Cardiac atrium fibroblast (primary cell): ENCODE data around the gene KCNMB4. TPM values are rescaled to one million over a fixed set of nuclear protein-coding genes. Genes with fewer than 3 reads are reported as not detected.

Source experiments
- total RNA-seq: library from RNA; depleted of rRNA; stranded (reverse); fragments of >200 nt; gene quantifications from 2 replicates; pipeline ENCODE4 v1.2.3, GENCODE V29; 2015

KCNMB4 gene, protein sequence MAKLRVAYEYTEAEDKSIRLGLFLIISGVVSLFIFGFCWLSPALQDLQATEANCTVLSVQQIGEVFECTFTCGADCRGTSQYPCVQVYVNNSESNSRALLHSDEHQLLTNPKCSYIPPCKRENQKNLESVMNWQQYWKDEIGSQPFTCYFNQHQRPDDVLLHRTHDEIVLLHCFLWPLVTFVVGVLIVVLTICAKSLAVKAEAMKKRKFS
- 9.2 and 12.1 TPM in 2 replicates for total RNA-seq

DNA sequence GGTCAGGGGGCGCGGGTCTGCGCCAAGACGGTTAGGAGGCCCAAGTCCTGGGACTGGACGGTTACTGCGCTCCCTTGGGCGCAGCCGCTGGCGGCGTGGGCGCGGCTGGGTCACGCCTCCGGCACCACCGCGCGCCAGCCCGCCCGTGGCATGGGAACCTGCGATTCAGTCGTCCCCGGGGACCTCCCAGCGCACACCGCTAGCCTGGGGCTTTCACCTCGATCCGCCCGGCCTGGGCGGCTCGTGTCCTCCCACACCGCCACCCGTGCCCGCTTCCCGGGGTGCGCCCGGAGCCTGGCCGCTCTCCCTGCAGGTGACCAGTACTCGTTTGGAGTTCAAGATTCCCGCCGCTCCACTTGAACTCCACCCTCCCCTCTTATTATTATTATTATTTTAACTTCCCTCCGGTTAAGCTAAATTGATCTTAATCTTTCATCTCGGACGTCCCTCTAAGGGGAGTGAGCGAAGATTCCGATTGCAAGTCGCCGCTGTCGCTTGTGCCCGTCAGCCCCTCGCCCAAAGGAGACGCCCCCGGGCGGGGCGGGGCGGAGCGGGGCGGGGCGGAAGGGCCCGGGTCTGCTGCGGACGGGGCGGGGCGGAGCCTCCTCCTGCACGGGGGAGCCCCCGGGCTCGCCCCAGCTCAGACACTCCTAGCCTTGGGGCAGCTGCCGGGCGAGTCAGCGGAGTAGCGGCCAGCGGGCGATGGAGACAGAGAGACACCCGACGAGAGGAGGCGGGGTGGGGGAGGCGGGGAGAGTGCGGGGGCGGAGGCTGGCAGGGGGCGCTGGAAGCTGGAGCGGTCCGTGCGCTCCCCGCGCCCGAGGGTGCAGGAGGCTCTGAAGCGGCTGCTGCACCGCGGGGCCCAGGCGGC, at the start of gene KCNMB4:
Gene KCNMB4 (plus strand): TSS at position 643 of the 871 bp plus-strand sequence. CDS start 445 bp downstream, outside the sequence.

Other genes with a start within 250 kb of the KCNMB4 start
- 65.0 and 79.1 TPM in 2 replicates for gene CNOT2, start 122.9 kb upstream of the KCNMB4 start, total RNA-seq